Neural progenitor cell (in vitro differentiated cells): Measurements from ENCODE around the gene FRRS1L.

ENCODE experiments used
- EZH2 ChIP-seq: fragments of 200-600 bp; sonication (generic); IDR thresholded peaks from 2 replicates; pipeline ENCODE4 v1.6.1; 2017; ENCODE audit warnings: antibody characterized with exemption, mild to moderate bottlenecking, moderate library complexity
- EZH2phosphoT487 ChIP-seq: fragments of 200-600 bp; sonication (generic); IDR thresholded peaks from 2 replicates; pipeline ENCODE4 v1.6.1; 2017; ENCODE audit warnings: antibody characterized with exemption
- TF ChIP-seq, protein P1 (sequence below): fragments of 200-600 bp; sonication (generic); IDR thresholded peaks from 2 replicates; pipeline ENCODE4 v1.5.1; 2017; ENCODE audit warnings: antibody characterized with exemption, mild to moderate bottlenecking

GRCh38 chr9:109149089-109149488, 18.0 kb downstream of the FRRS1L start:
- TF ChIP-seq, protein P1, sequence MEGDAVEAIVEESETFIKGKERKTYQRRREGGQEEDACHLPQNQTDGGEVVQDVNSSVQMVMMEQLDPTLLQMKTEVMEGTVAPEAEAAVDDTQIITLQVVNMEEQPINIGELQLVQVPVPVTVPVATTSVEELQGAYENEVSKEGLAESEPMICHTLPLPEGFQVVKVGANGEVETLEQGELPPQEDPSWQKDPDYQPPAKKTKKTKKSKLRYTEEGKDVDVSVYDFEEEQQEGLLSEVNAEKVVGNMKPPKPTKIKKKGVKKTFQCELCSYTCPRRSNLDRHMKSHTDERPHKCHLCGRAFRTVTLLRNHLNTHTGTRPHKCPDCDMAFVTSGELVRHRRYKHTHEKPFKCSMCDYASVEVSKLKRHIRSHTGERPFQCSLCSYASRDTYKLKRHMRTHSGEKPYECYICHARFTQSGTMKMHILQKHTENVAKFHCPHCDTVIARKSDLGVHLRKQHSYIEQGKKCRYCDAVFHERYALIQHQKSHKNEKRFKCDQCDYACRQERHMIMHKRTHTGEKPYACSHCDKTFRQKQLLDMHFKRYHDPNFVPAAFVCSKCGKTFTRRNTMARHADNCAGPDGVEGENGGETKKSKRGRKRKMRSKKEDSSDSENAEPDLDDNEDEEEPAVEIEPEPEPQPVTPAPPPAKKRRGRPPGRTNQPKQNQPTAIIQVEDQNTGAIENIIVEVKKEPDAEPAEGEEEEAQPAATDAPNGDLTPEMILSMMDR: no peak
- TF ChIP-seq EZH2 (no peak), EZH2phosphoT487 (no peak)
